ENCODE measurements around the gene MEGF6.

The MEGF6 gene

DNA sequence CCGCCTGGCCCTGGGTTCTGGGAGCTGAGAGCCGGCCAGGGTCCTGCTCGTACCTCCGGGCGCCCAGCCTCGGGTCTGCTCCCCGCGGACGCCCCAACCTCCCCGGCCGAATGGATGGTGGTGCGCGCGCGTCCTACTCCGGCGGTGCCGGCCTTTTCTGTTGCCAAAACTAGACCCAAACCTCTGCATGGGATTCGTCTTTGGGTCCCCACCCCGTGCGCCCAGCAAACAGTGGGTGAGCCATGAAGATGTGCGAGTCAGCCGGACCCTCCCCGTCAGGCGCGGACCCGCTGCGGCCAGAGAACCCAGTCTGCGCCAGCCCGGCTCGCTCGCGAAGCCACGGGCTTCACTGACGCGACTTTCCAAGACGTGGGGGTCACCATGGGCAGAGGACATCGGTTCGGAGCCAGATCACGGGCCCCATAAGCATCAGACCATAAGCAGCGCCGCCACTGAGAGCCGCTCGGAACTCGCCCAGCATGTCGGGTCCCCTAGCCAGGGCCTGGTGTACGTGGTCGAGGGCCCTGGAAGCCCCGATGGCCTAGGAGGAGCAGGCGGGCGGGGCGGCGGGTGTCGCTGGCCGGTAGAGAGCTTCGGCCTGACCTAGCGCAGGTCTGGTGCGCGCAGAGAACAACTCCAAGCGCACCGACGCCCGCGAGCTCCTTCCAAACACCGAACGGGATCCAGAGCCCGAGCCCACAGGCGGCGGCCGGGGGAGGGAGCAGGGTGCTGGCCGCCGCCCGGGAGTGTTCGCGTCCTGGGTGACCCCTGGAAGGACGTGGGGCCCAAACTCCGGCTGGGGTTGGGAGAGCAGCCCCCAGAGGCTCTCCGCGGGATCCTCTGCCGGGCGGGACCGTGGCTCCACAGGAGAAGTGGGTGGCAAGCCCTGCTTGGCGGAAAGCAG lies 40.0 kb upstream of the MEGF6 start:
- DNase-seq (ENCODE audit: low read depth in 2 of 2): peak in 1 of 2 donors; percentile 19

DNA sequence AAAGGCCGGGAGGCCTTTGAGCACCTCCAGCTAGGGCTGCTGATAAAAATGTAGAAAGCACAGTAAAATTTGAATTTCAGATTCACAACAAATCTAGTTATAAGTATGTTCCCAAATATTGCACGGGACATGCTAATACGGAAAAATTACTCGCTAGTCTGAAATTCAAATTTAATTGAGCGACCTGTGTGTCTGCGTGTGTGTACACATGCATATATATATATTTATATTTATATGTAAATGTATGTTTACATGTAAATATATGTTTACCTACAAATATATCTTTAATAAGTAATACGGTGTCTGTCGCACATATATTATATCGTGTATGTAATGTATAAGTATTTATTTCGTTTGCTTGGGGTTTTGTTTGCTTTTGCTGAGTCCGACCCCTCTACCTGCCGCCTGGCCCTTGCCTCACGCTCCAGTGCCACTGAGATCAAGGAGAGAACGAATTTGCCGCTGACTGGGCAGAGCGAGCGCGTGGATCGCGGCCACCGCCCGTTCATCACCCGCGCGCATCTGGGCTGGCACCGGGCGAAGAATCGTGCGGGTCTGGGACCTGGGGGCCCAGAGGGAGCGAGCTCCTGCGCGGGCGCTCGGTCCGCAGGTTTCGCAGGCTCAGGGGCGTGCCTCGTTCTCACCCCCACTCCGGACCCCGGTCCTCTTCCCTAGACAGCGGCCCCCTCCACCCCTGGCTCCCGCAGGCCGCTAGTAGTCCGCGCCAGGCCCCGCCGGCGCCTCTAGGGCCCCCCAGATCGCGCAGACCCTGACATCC lies 39.1 kb upstream of the MEGF6 start:
- no peak for TF ChIP-seq CTCF (IDR thresholded peaks at IDR 0.05; ENCODE audit: low read depth, low read length)
- no peak overlapping the region for H3K4me3 ChIP-seq (replicated peaks in 1 of 2; ENCODE audit: low read depth in 2 of 2, low read length in 2 of 2)
- no peak for DNase-seq (ENCODE audit: low read depth in 2 of 2)

More for the DNA sequence above, 40.0 kb upstream of the MEGF6 start:
- H3K4me3 ChIP-seq (replicated peaks in 1 of 2; ENCODE audit: low read depth in 2 of 2, low read length in 2 of 2): no peak overlapping the region
- TF ChIP-seq CTCF (IDR thresholded peaks at IDR 0.05; ENCODE audit: low read depth, low read length): no peak

- peak; percentile 9 for TF ChIP-seq CTCF (IDR thresholded peaks at IDR 0.05; ENCODE audit: low read depth, low read length)
- peak within 1 kb of the TSS; percentile 87 to 92 for H3K4me3 ChIP-seq (replicated peaks in 1 of 2; ENCODE audit: low read depth in 2 of 2, low read length in 2 of 2)
- peak; percentile 91 to 92 for DNase-seq (ENCODE audit: low read depth in 2 of 2)
Observed at GRCh38 chr1:3649342-3650247, 38.3 kb upstream of the MEGF6 start, which contains the start of gene WRAP73. Gene WRAP73, minus strand, starts transcription at chr1:3650103. Its CDS starts 104 bp downstream, at chr1:3649999.

DNA sequence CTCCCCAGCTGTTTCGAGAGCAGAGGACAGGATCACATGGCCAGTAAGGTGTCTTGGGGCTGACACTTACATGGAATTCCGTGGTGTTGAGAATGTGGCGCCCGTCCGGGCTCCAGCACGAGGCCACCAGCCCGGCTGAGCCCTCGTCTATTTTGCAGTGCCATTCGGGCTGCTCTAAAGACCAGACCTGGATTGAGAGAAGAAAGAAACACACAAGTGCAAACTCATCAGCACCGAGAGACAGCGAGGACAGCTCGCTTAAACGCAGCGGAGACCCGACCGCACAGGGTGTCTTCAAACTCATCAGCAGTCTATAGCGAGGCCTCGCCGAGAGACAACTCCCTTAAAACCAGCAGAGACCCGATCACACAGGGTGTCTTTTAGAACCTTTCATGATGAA lies 35.3 kb upstream of the MEGF6 start:
- no peak overlapping the region for H3K4me3 ChIP-seq (replicated peaks in 1 of 2; ENCODE audit: low read depth in 2 of 2, low read length in 2 of 2)
- DNase-seq (ENCODE audit: low read depth in 2 of 2): no peak
- no peak for TF ChIP-seq CTCF (IDR thresholded peaks at IDR 0.05; ENCODE audit: low read depth, low read length)

DNA sequence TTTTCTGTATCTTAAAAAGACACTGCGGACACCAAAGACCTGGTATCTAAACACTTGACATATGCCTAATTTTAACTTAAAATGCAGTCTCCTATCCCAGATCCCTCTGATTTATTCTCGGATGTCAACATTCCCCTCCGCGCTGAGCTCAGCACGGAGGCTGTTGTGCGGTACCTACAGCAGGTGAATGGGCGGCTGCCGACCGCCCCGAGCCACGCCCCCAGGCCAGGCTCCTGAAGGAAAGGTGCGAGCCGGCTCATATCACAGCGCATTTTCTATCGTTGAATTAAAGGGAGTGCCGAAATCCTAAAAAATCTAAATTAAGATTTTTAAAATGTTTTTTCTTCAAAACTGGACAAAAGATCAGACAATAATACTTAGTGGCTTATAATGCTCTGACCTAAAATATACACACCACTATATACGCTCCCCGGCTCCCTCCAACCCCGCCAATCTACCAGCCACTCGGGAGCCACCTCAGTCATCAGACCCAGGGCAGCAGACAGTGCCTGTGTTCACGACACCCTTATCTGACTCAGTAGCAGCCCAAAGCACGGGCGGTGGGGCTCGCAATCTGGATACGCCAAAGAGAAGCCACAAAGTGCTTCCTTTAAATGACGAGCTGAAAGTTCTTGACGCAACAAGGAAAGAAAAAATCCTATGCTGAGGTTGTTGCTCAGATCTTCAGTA lies 34.5 kb upstream of the MEGF6 start:
- no peak for TF ChIP-seq CTCF (IDR thresholded peaks at IDR 0.05; ENCODE audit: low read depth, low read length)
- DNase-seq (ENCODE audit: low read depth in 2 of 2): no peak
- no peak overlapping the region for H3K4me3 ChIP-seq (replicated peaks in 1 of 2; ENCODE audit: low read depth in 2 of 2, low read length in 2 of 2)

- no peak for DNase-seq (ENCODE audit: low read depth in 2 of 2)
- TF ChIP-seq CTCF (IDR thresholded peaks at IDR 0.05; ENCODE audit: low read depth, low read length): no peak
- H3K4me3 ChIP-seq (replicated peaks in 1 of 2; ENCODE audit: low read depth in 2 of 2, low read length in 2 of 2): no peak overlapping the region
Observed at GRCh38 chr1:3645247-3645646, 33.9 kb upstream of the MEGF6 start.
